Measurements from ENCODE around the gene PHACTR2. TPM values are rescaled to one million over a fixed set of nuclear protein-coding genes. Genes with fewer than 3 reads are reported as not detected.

The PHACTR2 gene
- total and polyA plus RNA-seq, 4 donors, result 11.0 to 119 (median 43.8) TPM

- 97 to 98% methylated on average over 4 of the region's 5 CpGs for WGBS, 2 donors
- peaks cover 2 to 17% (median 7%) of the 10 kb centered on the region in 4 donors for H3K36me3 ChIP-seq (ENCODE audit: control insufficient read depth in 4 of 4, insufficient read depth in 4 of 4, low read length in 4 of 4)
- no peak for TF ChIP-seq CTCF (IDR thresholded peaks at IDR 0.05; ENCODE audit: control extremely low read depth, extremely low read depth)
- ATAC-seq (ENCODE audit: insufficient read depth, low FRiP score), result no peak
- H3K27ac ChIP-seq (ENCODE audit: low read depth in 1 of 2, low read length in 1 of 2), result no peak overlapping the region
- H3K27me3 ChIP-seq (ENCODE audit: control insufficient read depth in 3 of 3, insufficient read depth in 3 of 3, low read length in 2 of 3), result no peaks in the 10 kb centered on the region
- H3K9ac ChIP-seq (ENCODE audit: insufficient read depth in 1 of 2, low read length in 2 of 2), result no peak overlapping the region
- H3K9me3 ChIP-seq (ENCODE audit: control insufficient read depth in 4 of 4, insufficient read depth in 3 of 4, low read length in 3 of 4), result no peaks in the 10 kb centered on the region
- no peaks in the 10 kb centered on the region for H3K4me1 ChIP-seq (ENCODE audit: control insufficient read depth in 5 of 5, insufficient read depth in 5 of 5, low read length in 5 of 5)
- no peak overlapping the region for H3K4me3 ChIP-seq
- DNase-seq, result no peak
Observed at GRCh38 chr6:143724876-143725275, 47.1 kb downstream of the PHACTR2 start.

- ATAC-seq (ENCODE audit: insufficient read depth, low FRiP score), result no peak
- H3K4me3 ChIP-seq, result no peak overlapping the region
Observed at GRCh38 chr6:143726015-143726647, 48.4 kb downstream of the PHACTR2 start.

GRCh38 chr6:143727035-143727434 is 49.3 kb downstream of the PHACTR2 start:
- 92 to 98% methylated on average over 1 of the region's 1 CpG for whole genome bisulfite sequencing, 2 donors

More at GRCh38 chr6:143726015-143726647, 48.4 kb downstream of the PHACTR2 start:
- DNase-seq, result no peak
- Histone ChIP-seq H3K4me1 (ENCODE audit: control insufficient read depth in 5 of 5, insufficient read depth in 5 of 5, low read length in 5 of 5) (no peaks in the 10 kb centered on the region), H3K9ac (ENCODE audit: insufficient read depth in 1 of 2, low read length in 2 of 2) (no peak overlapping the region), H3K36me3 (ENCODE audit: control insufficient read depth in 4 of 4, insufficient read depth in 4 of 4, low read length in 4 of 4) (peaks cover 0 to 17% (median 4%) of the 10 kb centered on the region in 4 donors), H3K27ac (ENCODE audit: low read depth in 1 of 2, low read length in 1 of 2) (no peak overlapping the region), H3K27me3 (ENCODE audit: control insufficient read depth in 3 of 3, insufficient read depth in 3 of 3, low read length in 2 of 3) (no peaks in the 10 kb centered on the region), H3K9me3 (ENCODE audit: control insufficient read depth in 4 of 4, insufficient read depth in 3 of 4, low read length in 3 of 4) (no peaks in the 10 kb centered on the region)
- 68% methylated on average over 2 of the region's 2 CpGs for WGBS, 2 donors
- TF ChIP-seq CTCF (IDR thresholded peaks at IDR 0.05; ENCODE audit: control extremely low read depth, extremely low read depth), result no peak

More at GRCh38 chr6:143727035-143727434, 49.3 kb downstream of the PHACTR2 start:
- no peak for ATAC-seq (ENCODE audit: insufficient read depth, low FRiP score)
- no peaks in the 10 kb centered on the region for H3K4me1 ChIP-seq (ENCODE audit: control insufficient read depth in 5 of 5, insufficient read depth in 5 of 5, low read length in 5 of 5)
- no peaks in the 10 kb centered on the region for H3K9me3 ChIP-seq (ENCODE audit: control insufficient read depth in 4 of 4, insufficient read depth in 3 of 4, low read length in 3 of 4)
- no peak overlapping the region for H3K9ac ChIP-seq (ENCODE audit: insufficient read depth in 1 of 2, low read length in 2 of 2)
- TF ChIP-seq CTCF (IDR thresholded peaks at IDR 0.05; ENCODE audit: control extremely low read depth, extremely low read depth), result no peak
- no peaks in the 10 kb centered on the region for H3K27me3 ChIP-seq (ENCODE audit: control insufficient read depth in 3 of 3, insufficient read depth in 3 of 3, low read length in 2 of 3)
- no peak overlapping the region for H3K27ac ChIP-seq (ENCODE audit: low read depth in 1 of 2, low read length in 1 of 2)
- peaks cover 0 to 17% (median 4%) of the 10 kb centered on the region in 4 donors for H3K36me3 ChIP-seq (ENCODE audit: control insufficient read depth in 4 of 4, insufficient read depth in 4 of 4, low read length in 4 of 4)
- H3K4me3 ChIP-seq, result no peak overlapping the region
- DNase-seq, result no peak
